BJ (cell line): Measurements from ENCODE around the gene MRFAP1. TPM values are rescaled to one million over a fixed set of nuclear protein-coding genes. Genes with fewer than 3 reads are reported as not detected.
A peak's percentile ranks its signal among the peaks of the same experiment; 100 is the strongest.
"Not testable (repeated sequence)": the region's sequence is repeated elsewhere in the genome, so short reads cannot be mapped to it uniquely, and the experiment has no call there.

Experiments
- CTCF ChIA-PET: fragments of 350-600 bp; formaldehyde crosslinking; extraction: SDS; loops from one replicate; lab custom pipeline; 2021; ENCODE audit warnings: antibody characterized with exemption, inconsistent platforms; lab: Yijun Ruan, JAX
- POLR2A ChIA-PET: fragments of 300-600 bp; sonication (Branson Sonifier 250); formaldehyde crosslinking; extraction: SDS; loops from one replicate; lab custom pipeline; 2021; ENCODE audit warnings: antibody characterized with exemption; lab: Charles Lee
- DNase-seq: peaks from one replicate; pipeline ENCODE4 v3.0.0-alpha.2; 2011; ENCODE audit warnings: low read depth
- H3K27me3 ChIP-seq: 2 replicates; pipeline ENCODE4 v1.6.0; 2011; ENCODE audit warnings: low read length; ENCODE audit not compliant: control insufficient read depth, insufficient read depth
- H3K36me3 ChIP-seq: 2 replicates; pipeline ENCODE4 v1.5.1; 2011; ENCODE audit warnings: low read length; ENCODE audit not compliant: control insufficient read depth, insufficient read depth
- H3K4me3 ChIP-seq: 2 replicates; pipeline ENCODE4 v1.5.1; 2011; ENCODE audit warnings: low read depth, mild to moderate bottlenecking, control low read depth, low read length
- polyA plus RNA-seq: library from polyadenylated mRNA; depleted of rRNA; stranded (reverse); fragments of >200 nt; gene quantifications from 2 replicates; pipeline ENCODE4 v1.2.3, GENCODE V29; 2011
- TF ChIP-seq, protein P1 (sequence below): IDR thresholded peaks from 2 replicates; pipeline ENCODE4 v1.5.1; 2011; ENCODE audit warnings: low read depth, mild to moderate bottlenecking, control low read depth, inconsistent platforms, low read length, moderate library complexity; ENCODE audit not compliant: insufficient read depth

Gene MRFAP1
- polyA plus RNA-seq, 1 experiment, result 225 TPM

DNA sequence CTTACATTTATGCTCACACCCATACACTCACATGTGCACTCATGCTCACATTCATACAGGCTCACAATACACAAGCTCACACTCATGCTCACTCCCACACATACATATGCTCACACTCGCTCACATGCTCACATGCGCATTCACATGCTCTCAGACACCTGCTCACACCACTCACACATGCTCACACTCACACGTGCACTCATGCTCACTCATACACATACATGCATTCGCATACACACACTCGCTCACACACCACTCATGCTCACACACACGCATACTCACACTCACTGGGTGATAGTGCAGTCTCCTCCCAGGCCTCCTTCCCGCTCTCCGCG, 24.8 kb downstream of the MRFAP1 start:
- no peak overlapping the region for H3K4me3 ChIP-seq
- peaks cover 17% of the 10 kb centered on the region for H3K27me3 ChIP-seq
- TF ChIP-seq, protein P1, sequence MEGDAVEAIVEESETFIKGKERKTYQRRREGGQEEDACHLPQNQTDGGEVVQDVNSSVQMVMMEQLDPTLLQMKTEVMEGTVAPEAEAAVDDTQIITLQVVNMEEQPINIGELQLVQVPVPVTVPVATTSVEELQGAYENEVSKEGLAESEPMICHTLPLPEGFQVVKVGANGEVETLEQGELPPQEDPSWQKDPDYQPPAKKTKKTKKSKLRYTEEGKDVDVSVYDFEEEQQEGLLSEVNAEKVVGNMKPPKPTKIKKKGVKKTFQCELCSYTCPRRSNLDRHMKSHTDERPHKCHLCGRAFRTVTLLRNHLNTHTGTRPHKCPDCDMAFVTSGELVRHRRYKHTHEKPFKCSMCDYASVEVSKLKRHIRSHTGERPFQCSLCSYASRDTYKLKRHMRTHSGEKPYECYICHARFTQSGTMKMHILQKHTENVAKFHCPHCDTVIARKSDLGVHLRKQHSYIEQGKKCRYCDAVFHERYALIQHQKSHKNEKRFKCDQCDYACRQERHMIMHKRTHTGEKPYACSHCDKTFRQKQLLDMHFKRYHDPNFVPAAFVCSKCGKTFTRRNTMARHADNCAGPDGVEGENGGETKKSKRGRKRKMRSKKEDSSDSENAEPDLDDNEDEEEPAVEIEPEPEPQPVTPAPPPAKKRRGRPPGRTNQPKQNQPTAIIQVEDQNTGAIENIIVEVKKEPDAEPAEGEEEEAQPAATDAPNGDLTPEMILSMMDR, result no peak
- no peaks in the 10 kb centered on the region; the same call in 1 of the 2 replicates for H3K36me3 ChIP-seq
- CTCF ChIA-PET, result no interaction called here
- POLR2A ChIA-PET, result no interaction called here
- DNase-seq, result no peak

DNA sequence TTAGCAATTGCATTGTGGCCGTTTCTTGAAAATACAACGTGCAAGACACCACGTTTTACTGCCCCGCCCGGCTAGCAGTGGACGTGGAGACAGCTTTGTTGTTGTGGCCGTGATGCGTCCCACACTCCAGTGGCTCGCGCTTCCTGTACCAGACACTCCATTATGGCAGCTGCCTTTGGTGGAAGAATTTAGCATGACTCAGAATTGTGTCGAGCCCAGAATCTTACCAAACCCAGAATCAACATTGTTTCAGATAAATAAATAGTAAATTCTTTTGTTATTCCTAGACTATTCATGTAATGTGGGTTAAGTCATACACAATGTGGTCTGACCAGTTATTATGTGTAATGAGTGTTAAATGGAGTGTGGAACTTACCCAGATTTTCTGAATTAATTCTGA, 27.9 kb downstream of the MRFAP1 start:
- POLR2A ChIA-PET, result interaction anchor here (0.7 kb wide), 1 partner anchor 42 kb away, joined by 9 read pairs; no protein-coding TSS in a partner anchor
- CTCF ChIA-PET, result interaction anchor here (1.6 kb wide), 1 partner anchor 11 kb away, joined by 6 read pairs; no protein-coding TSS in a partner anchor
- no peak for DNase-seq
- TF ChIP-seq, protein P1, result no peak
- H3K36me3 ChIP-seq, result no peaks in the 10 kb centered on the region; the same call in 1 of the 2 replicates
- H3K4me3 ChIP-seq, result no peak overlapping the region
- H3K27me3 ChIP-seq, result peaks cover 9% of the 10 kb centered on the region

DNA sequence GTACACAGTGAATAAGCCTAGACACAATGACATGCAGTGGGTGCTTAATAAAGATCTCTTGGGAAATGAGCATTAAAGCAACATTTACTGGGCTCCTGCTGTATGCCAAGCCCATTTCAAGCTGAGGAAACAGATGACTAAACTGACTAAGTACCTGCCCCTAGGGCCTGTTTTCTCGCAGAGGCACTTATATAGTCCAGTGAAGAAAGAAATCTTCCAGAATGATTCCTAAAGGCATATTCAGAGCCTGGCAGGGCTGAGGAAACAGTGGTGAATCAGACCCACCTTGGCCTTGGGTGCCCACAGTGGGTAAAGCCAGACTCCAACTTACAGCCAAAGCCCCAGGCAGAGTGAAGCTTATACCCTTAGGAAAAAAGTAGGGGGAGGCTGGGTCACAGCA, 31.2 kb downstream of the MRFAP1 start:
- H3K27me3 ChIP-seq, result no peaks in the 10 kb centered on the region
- DNase-seq, result no peak
- peaks cover 1% of the 10 kb centered on the region; the same call in 1 of the 2 replicates for H3K36me3 ChIP-seq
- CTCF ChIA-PET, result interaction anchor here (1.0 to 2.4 kb wide), 2 partner anchors 9 kb away, joined by 3 to 7 read pairs; no protein-coding TSS in a partner anchor
- H3K4me3 ChIP-seq, result no peak overlapping the region
- POLR2A ChIA-PET, result no interaction called here
- TF ChIP-seq, protein P1, result no peak

DNA sequence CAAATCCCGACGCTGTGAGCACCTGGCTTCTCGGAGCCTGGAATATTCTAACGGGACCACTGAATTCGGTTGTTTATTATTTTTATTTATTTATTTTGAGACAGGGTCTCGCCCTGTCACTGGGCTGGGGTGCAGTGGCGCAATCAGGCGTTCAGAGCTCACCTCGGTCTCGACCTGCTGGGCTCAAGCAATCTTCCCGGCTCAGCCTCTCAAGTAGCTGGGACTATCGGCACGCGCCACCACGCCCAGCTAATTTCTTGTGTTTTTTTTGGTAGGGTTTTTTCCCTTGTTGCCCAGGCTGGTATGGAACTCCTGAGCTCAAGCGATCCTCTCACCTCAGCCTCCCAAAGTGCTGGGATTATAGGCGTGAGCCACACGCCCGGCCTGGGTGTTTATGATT, 31.6 kb downstream of the MRFAP1 start:
- peaks cover 2% of the 10 kb centered on the region; the same call in 1 of the 2 replicates for H3K36me3 ChIP-seq
- H3K27me3 ChIP-seq, result no peaks in the 10 kb centered on the region
- no peak for DNase-seq
- H3K4me3 ChIP-seq, result no peak overlapping the region
- POLR2A ChIA-PET, result no interaction called here
- TF ChIP-seq, protein P1, result no peak
- CTCF ChIA-PET, result interaction anchor here (2.4 kb wide), 1 partner anchor 10 kb away, joined by 7 read pairs; no protein-coding TSS in a partner anchor

DNA sequence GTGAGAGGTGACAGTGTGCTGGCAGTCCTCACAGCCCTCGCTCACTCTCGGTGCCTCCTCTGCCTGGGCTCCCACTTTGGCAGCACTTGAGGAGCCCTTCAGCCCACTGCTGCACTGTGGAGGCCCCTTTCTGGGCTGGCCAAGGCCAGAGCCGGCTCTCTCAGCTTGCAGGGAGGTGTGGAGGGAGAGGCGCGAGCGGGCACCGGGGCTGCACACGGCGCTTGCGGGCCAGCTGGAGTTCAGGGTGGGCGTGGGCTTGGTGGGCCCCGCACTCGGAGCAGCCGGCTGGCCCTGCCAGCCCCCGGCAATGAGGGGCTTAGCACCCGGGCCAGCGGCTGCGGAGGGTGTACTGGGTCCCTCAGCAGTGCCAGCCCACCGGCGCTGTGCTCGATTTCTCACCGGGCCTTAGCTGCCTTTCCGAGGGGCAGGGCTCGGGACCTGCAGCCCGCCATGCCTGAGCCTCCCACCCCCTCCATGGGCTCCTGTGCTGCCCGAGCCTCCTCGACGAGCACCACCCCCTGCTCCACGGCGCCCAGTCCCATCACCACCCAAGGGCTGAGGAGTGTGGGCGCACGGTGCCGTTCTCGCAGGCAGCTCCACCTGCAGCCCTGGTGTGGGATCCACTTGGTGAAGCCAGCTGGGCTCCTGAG, 32.2 kb downstream of the MRFAP1 start:
- ChIA-PET POLR2A (interaction anchor here (0.6 kb wide), 1 partner anchor 1159 kb away, joined by 11 read pairs; no protein-coding TSS in a partner anchor), CTCF (interaction anchor here (1.2 to 2.4 kb wide), 2 partner anchors 10 to 36 kb away, joined by 4 to 7 read pairs; no protein-coding TSS in a partner anchor)
- H3K36me3 ChIP-seq, DNase-seq, H3K27me3 ChIP-seq, H3K4me3 ChIP-seq: not testable (repeated sequence)

DNA sequence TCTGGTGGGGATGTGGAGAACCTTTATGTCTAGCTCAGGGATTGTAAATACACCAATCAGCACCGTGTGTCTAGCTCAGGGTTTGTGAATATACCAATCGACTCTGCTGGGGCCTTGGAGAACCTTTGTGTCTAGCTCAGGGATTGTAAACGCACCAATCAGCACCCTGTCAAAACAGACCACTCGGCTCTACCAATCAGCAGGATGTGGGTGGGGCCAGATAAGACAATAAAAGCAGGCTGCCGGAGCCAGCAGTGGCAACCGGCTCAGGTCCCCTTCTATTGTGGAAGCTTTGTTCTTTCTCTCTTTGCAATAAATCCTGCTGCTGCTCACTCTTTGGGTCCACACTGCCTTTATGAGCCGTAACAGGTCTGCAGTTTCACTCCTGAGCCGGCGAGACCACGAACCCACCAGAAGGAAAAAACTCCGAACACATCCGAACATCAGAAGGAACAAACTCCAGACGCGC, 32.7 kb downstream of the MRFAP1 start:
- peak overlapping the region; percentile 63 for H3K4me3 ChIP-seq
- H3K27me3 ChIP-seq, DNase-seq, H3K36me3 ChIP-seq: not testable (repeated sequence)
- CTCF ChIA-PET, result interaction anchor here (1.0 to 2.4 kb wide), 4 partner anchors 10 to 47 kb away, joined by 3 to 7 read pairs (median 5); no protein-coding TSS in a partner anchor
- POLR2A ChIA-PET, result interaction anchor here (0.6 kb wide), 1 partner anchor 1159 kb away, joined by 11 read pairs; no protein-coding TSS in a partner anchor
